Suprapubic skin (tissue), 4 donors: Measurements from ENCODE around the gene IL36A. TPM values are rescaled to one million over a fixed set of nuclear protein-coding genes. Genes with fewer than 3 reads are reported as not detected.

Source experiments
- DNase-seq, 2 donors: peaks; one replicate each; pipeline ENCODE4 v3.0.0-alpha.2; 2019; ENCODE audit warnings: low spot score in 2 of 2
- H3K27ac ChIP-seq: fragments of 200-600 bp; sonication (generic); one replicate; pipeline ENCODE4 v1.5.1; 2019
- H3K27me3 ChIP-seq: fragments of 200-600 bp; sonication (generic); one replicate; pipeline ENCODE4 v1.5.1; 2019
- H3K36me3 ChIP-seq: fragments of 200-600 bp; sonication (generic); one replicate; pipeline ENCODE4 v1.5.1; 2019
- H3K4me1 ChIP-seq: fragments of 200-600 bp; sonication (generic); one replicate; pipeline ENCODE4 v1.5.1; 2019
- H3K4me3 ChIP-seq: fragments of 200-600 bp; sonication (generic); one replicate; pipeline ENCODE4 v1.5.1; 2019; ENCODE audit warnings: mild to moderate bottlenecking
- H3K9me3 ChIP-seq: fragments of 200-600 bp; sonication (generic); one replicate; pipeline ENCODE4 v1.5.1; 2019
- CTCF ChIP-seq, 2 donors: fragments of 200-600 bp in 1 of 2; fragments of 450-650 bp in 1 of 2; sonication (generic) in 1 of 2; IDR thresholded peaks; one replicate each; pipeline ENCODE4 v1.5.1; 2016 to 2019; ENCODE audit warnings: antibody characterized with exemption in 2 of 2, mild to moderate bottlenecking in 1 of 2, moderate library complexity in 1 of 2
- EP300 ChIP-seq: sonication (generic); formaldehyde crosslinking; IDR thresholded peaks from one replicate; pipeline ENCODE4 v1.6.1; 2017; ENCODE audit warnings: antibody characterized with exemption
- POLR2A ChIP-seq, 2 donors: fragments of 450-650 bp; IDR thresholded peaks; one replicate each; pipeline ENCODE4 v1.6.1; 2017; ENCODE audit warnings: antibody characterized with exemption in 2 of 2, mild to moderate bottlenecking in 2 of 2, moderate library complexity in 2 of 2
- POLR2AphosphoS5 ChIP-seq, 3 donors: sonication (generic); formaldehyde crosslinking; IDR thresholded peaks; one replicate each; pipeline ENCODE4 v1.6.1; 2017; ENCODE audit warnings: antibody characterized with exemption in 3 of 3
- WGBS: methylation state at CpG from one replicate; pipeline ENCODE4 v1.1.5; 2018; 5-methylcytosine and 5-hydroxymethylcytosine counted together
- total RNA-seq, 4 donors: library from RNA; depleted of rRNA; stranded (reverse); fragments of >200 nt; gene quantifications; one replicate each; pipeline ENCODE4 v1.1.0, GENCODE V29; 2016

IL36A gene
- total RNA-seq, 4 donors from 2014 or later = not detected

DNA sequence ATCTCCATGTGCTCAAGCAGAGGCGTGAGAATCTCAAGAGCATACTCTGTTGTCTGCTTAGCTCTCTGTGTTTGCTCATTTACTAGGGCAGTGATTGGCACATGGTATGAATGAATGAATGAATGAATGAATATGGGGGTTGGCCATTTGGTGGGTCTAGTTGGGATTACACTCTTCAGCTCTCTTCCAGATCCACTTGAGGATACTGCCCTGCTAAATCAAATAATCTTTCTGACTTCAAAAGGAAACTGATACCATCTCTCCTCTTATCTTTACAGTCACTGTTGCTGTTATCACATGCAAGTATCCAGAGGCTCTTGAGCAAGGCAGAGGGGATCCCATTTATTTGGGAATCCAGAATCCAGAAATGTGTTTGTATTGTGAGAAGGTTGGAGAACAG lies 25.5 kb upstream of the IL36A start:
- H3K27me3 ChIP-seq = peaks cover 10% of the 10 kb centered on the region
- no peak overlapping the region for H3K27ac ChIP-seq
- no peaks in the 10 kb centered on the region for H3K36me3 ChIP-seq
- DNase-seq = no peak
- no peaks in the 10 kb centered on the region for H3K9me3 ChIP-seq
- H3K4me1 ChIP-seq = no peaks in the 10 kb centered on the region
- H3K4me3 ChIP-seq = no peak overlapping the region
- 80% methylated on average over 1 of the region's 1 CpG for WGBS
- TF ChIP-seq CTCF (IDR thresholded peaks at IDR 0.05) (no peak), EP300 (no peak), POLR2AphosphoS5 (IDR thresholded peaks at IDR 0.05) (no peak), POLR2A (IDR thresholded peaks at IDR 0.05) (no peak)

- Histone ChIP-seq H3K36me3 (no peaks in the 10 kb centered on the region), H3K27ac (no peak overlapping the region), H3K4me3 (no peak overlapping the region), H3K27me3 (peaks cover 10% of the 10 kb centered on the region), H3K4me1 (no peaks in the 10 kb centered on the region), H3K9me3 (no peaks in the 10 kb centered on the region)
- TF ChIP-seq CTCF (IDR thresholded peaks at IDR 0.05) (no peak), EP300 (no peak), POLR2A (IDR thresholded peaks at IDR 0.05) (no peak), POLR2AphosphoS5 (IDR thresholded peaks at IDR 0.05) (no peak)
- 42% methylated on average over 1 of the region's 1 CpG for WGBS
- no peak for DNase-seq
Observed at GRCh38 chr2:112980537-112980936, 24.7 kb upstream of the IL36A start.

- no peaks in the 10 kb centered on the region for H3K36me3 ChIP-seq
- no peaks in the 10 kb centered on the region for H3K27me3 ChIP-seq
- no peak overlapping the region for H3K4me3 ChIP-seq
- no peaks in the 10 kb centered on the region for H3K4me1 ChIP-seq
- TF ChIP-seq CTCF (IDR thresholded peaks at IDR 0.05) = no peak
- no peak for TF ChIP-seq POLR2AphosphoS5 (IDR thresholded peaks at IDR 0.05)
- TF ChIP-seq POLR2A (IDR thresholded peaks at IDR 0.05) = no peak
- TF ChIP-seq EP300 = no peak
- no peak overlapping the region for H3K27ac ChIP-seq
- DNase-seq = no peak
- 93% methylated on average over 5 of the region's 5 CpGs for WGBS
- peaks cover 9% of the 10 kb centered on the region for H3K9me3 ChIP-seq
Observed at GRCh38 chr2:112985090-112985489, 20.2 kb upstream of the IL36A start.

- DNase-seq = no peak
- no peak overlapping the region for H3K27ac ChIP-seq
- no peaks in the 10 kb centered on the region for H3K4me1 ChIP-seq
- no peak overlapping the region for H3K4me3 ChIP-seq
- TF ChIP-seq POLR2A (IDR thresholded peaks at IDR 0.05) (no peak), CTCF (IDR thresholded peaks at IDR 0.05) (no peak), POLR2AphosphoS5 (IDR thresholded peaks at IDR 0.05) (no peak), EP300 (no peak)
- H3K27me3 ChIP-seq = no peaks in the 10 kb centered on the region
- no peaks in the 10 kb centered on the region for H3K36me3 ChIP-seq
- H3K9me3 ChIP-seq = peaks cover 12% of the 10 kb centered on the region
- WGBS = 76% methylated on average over 3 of the region's 3 CpGs
Observed at GRCh38 chr2:112989611-112990010, 15.6 kb upstream of the IL36A start.

DNA sequence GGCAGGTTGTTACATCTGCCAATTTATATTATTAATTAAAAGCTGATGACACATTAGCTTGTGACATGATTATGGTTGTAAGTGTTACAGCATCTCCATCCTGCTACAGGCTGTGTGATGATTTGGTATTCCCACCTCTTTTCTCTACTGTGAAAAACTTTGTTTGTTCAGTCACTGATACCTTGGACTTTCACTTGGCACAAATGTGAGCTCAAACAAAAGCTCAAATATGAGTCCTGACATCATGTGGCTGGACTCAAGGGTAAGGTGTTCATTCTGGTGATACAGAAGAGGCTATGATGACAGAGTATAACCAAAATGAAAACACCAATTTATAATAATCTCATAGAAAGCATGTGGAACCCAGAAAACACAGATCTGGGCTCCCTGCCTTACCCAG lies 11.4 kb upstream of the IL36A start:
- Histone ChIP-seq H3K27ac (no peak overlapping the region), H3K4me3 (no peak overlapping the region), H3K27me3 (no peaks in the 10 kb centered on the region), H3K9me3 (peaks cover 10% of the 10 kb centered on the region), H3K36me3 (no peaks in the 10 kb centered on the region), H3K4me1 (no peaks in the 10 kb centered on the region)
- no peak for TF ChIP-seq EP300
- TF ChIP-seq CTCF (IDR thresholded peaks at IDR 0.05) = no peak
- TF ChIP-seq POLR2AphosphoS5 (IDR thresholded peaks at IDR 0.05) = no peak
- no peak for TF ChIP-seq POLR2A (IDR thresholded peaks at IDR 0.05)
- no peak for DNase-seq
